ENCODE measurements around the gene TBATA.

TBATA gene

GRCh38 chr10:70805619-70806215 is 20.5 kb upstream of the TBATA start:
- H4K20me1 ChIP-seq = no peaks in the 10 kb centered on the region
- TF ChIP-seq Cebpa-rat (IDR thresholded peaks at IDR 0.05) = no peak
- no peak overlapping the region for H3K4me3 ChIP-seq
- H3K36me3 ChIP-seq = no peaks in the 10 kb centered on the region
- no peaks in the 10 kb centered on the region for H3K27me3 ChIP-seq
- H3K27ac ChIP-seq = no peak overlapping the region
- no peak overlapping the region for H3K9ac ChIP-seq
- peaks cover 6 to 40% (median 29%) of the 10 kb centered on the region in 10 experiments; a peak in 18 of 20 replicates for H3K4me1 ChIP-seq
- peaks cover 0 to 11% (median 0%) of the 10 kb centered on the region in 11 experiments; a peak in 2 of 22 replicates for H3K9me3 ChIP-seq (replicated peaks in 1 of 11)
- peak overlapping the region in 5 of 11 experiments; percentile 0 to 31 (median 12); a peak in 5 of 22 replicates for H3K4me2 ChIP-seq

GRCh38 chr10:70804421-70804808 is 19.2 kb upstream of the TBATA start:
- Histone ChIP-seq H3K36me3 (no peaks in the 10 kb centered on the region), H3K4me2 (no peak overlapping the region), H3K4me3 (no peak overlapping the region), H3K9me3 (replicated peaks in 1 of 11) (peaks cover 0 to 24% (median 0%) of the 10 kb centered on the region in 11 experiments; a peak in 3 of 22 replicates), H3K4me1 (peaks cover 7 to 36% (median 22%) of the 10 kb centered on the region in 10 experiments), H4K20me1 (no peaks in the 10 kb centered on the region), H3K27me3 (no peaks in the 10 kb centered on the region), H3K9ac (no peak overlapping the region), H3K27ac (no peak overlapping the region)
- TF ChIP-seq Cebpa-rat (IDR thresholded peaks at IDR 0.05) = no peak

GRCh38 chr10:70803775-70804420 is 18.7 kb upstream of the TBATA start:
- Histone ChIP-seq H3K9ac (no peak overlapping the region), H3K36me3 (no peaks in the 10 kb centered on the region), H3K27me3 (no peaks in the 10 kb centered on the region), H3K4me2 (no peak overlapping the region), H3K9me3 (replicated peaks in 1 of 11) (peaks cover 0 to 25% (median 0%) of the 10 kb centered on the region in 11 experiments; a peak in 4 of 22 replicates), H3K4me3 (no peak overlapping the region), H3K4me1 (peaks cover 2 to 36% (median 24%) of the 10 kb centered on the region in 10 experiments), H3K27ac (no peak overlapping the region), H4K20me1 (no peaks in the 10 kb centered on the region)
- no peak for TF ChIP-seq Cebpa-rat (IDR thresholded peaks at IDR 0.05)

GRCh38 chr10:70801854-70802253 is 16.7 kb upstream of the TBATA start:
- H3K36me3 ChIP-seq = no peaks in the 10 kb centered on the region

GRCh38 chr10:70799124-70799523 is 13.9 kb upstream of the TBATA start:
- H4K20me1 ChIP-seq = no peaks in the 10 kb centered on the region
- peaks cover 0 to 33% (median 3%) of the 10 kb centered on the region in 11 experiments; a peak in 11 of 22 replicates for H3K9me3 ChIP-seq (replicated peaks in 1 of 11)
- no peak overlapping the region; a peak in 3 of 20 replicates for H3K4me3 ChIP-seq
- H3K4me1 ChIP-seq = peaks cover 0 to 31% (median 20%) of the 10 kb centered on the region in 10 experiments; a peak in 14 of 20 replicates
- peak in 9 of 11 experiments; percentile 10 to 85 (median 75); a peak in 15 of 22 replicates for TF ChIP-seq Cebpa-rat (IDR thresholded peaks at IDR 0.05)
- peak overlapping the region in 6 of 11 experiments; percentile 34 to 57 (median 50); a peak in 10 of 22 replicates for H3K27ac ChIP-seq
- peak overlapping the region in 3 of 11 experiments; percentile 11 to 40 (median 27); a peak in 4 of 22 replicates for H3K9ac ChIP-seq
- no peaks in the 10 kb centered on the region for H3K36me3 ChIP-seq
- H3K27me3 ChIP-seq = no peaks in the 10 kb centered on the region
- peak overlapping the region in 9 of 11 experiments; percentile 16 to 73 (median 67); a peak in 16 of 22 replicates for H3K4me2 ChIP-seq

More at GRCh38 chr10:70801854-70802253, 16.7 kb upstream of the TBATA start:
- peaks cover 0 to 31% (median 21%) of the 10 kb centered on the region in 10 experiments; a peak in 14 of 20 replicates for H3K4me1 ChIP-seq
- H3K9ac ChIP-seq = no peak overlapping the region
- H3K4me3 ChIP-seq = no peak overlapping the region
- no peaks in the 10 kb centered on the region for H3K27me3 ChIP-seq
- H3K4me2 ChIP-seq = no peak overlapping the region
- no peak for TF ChIP-seq Cebpa-rat (IDR thresholded peaks at IDR 0.05)
- peaks cover 0 to 33% (median 0%) of the 10 kb centered on the region in 11 experiments; a peak in 11 of 22 replicates for H3K9me3 ChIP-seq (replicated peaks in 1 of 11)
- H3K27ac ChIP-seq = no peak overlapping the region
- H4K20me1 ChIP-seq = no peaks in the 10 kb centered on the region

- Histone ChIP-seq H3K4me1 (peaks cover 0 to 31% (median 20%) of the 10 kb centered on the region in 10 experiments; a peak in 14 of 20 replicates), H3K9me3 (replicated peaks in 1 of 11) (peaks cover 0 to 33% (median 3%) of the 10 kb centered on the region in 11 experiments; a peak in 11 of 22 replicates), H3K9ac (no peak overlapping the region), H3K4me2 (peak overlapping the region in 6 of 11 experiments; percentile 62 to 73 (median 68); a peak in 12 of 22 replicates), H3K27ac (peak overlapping the region in 5 of 11 experiments; percentile 10 to 52 (median 34); a peak in 6 of 22 replicates), H3K27me3 (no peaks in the 10 kb centered on the region), H3K4me3 (no peak overlapping the region), H4K20me1 (no peaks in the 10 kb centered on the region), H3K36me3 (no peaks in the 10 kb centered on the region)
- TF ChIP-seq Cebpa-rat (IDR thresholded peaks at IDR 0.05) = no peak
Observed at GRCh38 chr10:70797840-70798239, 12.7 kb upstream of the TBATA start.

GRCh38 chr10:70795613-70796012 is 10.4 kb upstream of the TBATA start:
- H3K27me3 ChIP-seq = no peaks in the 10 kb centered on the region

GRCh38 chr10:70791386-70792039 is 6.3 kb upstream of the TBATA start:
- H4K20me1 ChIP-seq = no peaks in the 10 kb centered on the region
- H3K9ac ChIP-seq = no peak overlapping the region
- H3K27me3 ChIP-seq = no peaks in the 10 kb centered on the region
- peaks cover 0 to 5% (median 0%) of the 10 kb centered on the region in 11 experiments; a peak in 1 of 22 replicates for H3K9me3 ChIP-seq (replicated peaks in 1 of 11)
- no peaks in the 10 kb centered on the region for H3K36me3 ChIP-seq
- TF ChIP-seq Cebpa-rat (IDR thresholded peaks at IDR 0.05) = no peak
- no peak overlapping the region for H3K27ac ChIP-seq
- H3K4me2 ChIP-seq = peak overlapping the region in 6 of 11 experiments; percentile 12 to 55 (median 30); a peak in 8 of 22 replicates
- H3K4me3 ChIP-seq = no peak overlapping the region
- H3K4me1 ChIP-seq = peaks cover 4 to 20% (median 8%) of the 10 kb centered on the region in 10 experiments; a peak in 19 of 20 replicates

More at GRCh38 chr10:70795613-70796012, 10.4 kb upstream of the TBATA start:
- Histone ChIP-seq H3K27ac (no peak overlapping the region), H4K20me1 (no peaks in the 10 kb centered on the region), H3K4me1 (peaks cover 0 to 38% (median 21%) of the 10 kb centered on the region in 10 experiments; a peak in 14 of 20 replicates), H3K9ac (no peak overlapping the region), H3K9me3 (replicated peaks in 1 of 11) (peaks cover 0 to 33% (median 3%) of the 10 kb centered on the region in 11 experiments; a peak in 11 of 22 replicates), H3K4me2 (no peak overlapping the region), H3K36me3 (no peaks in the 10 kb centered on the region), H3K4me3 (no peak overlapping the region)
- no peak for TF ChIP-seq Cebpa-rat (IDR thresholded peaks at IDR 0.05)
